SU-DHL-6 (cell line): ENCODE data around the gene YES1.

ENCODE experiments used
- H2AFZ ChIP-seq: fragments of 200-600 bp; sonication (generic); 2 replicates; pipeline ENCODE4 v1.6.1; 2014; ENCODE audit warnings: low read depth, mild to moderate bottlenecking, moderate library complexity, mixed read lengths, antibody characterized with exemption, low read length; ENCODE audit not compliant: severe bottlenecking
- H3F3A ChIP-seq: fragments of 200-600 bp; shearing (Covaris generic); 2 replicates; pipeline ENCODE4 v1.6.0; 2016; ENCODE audit warnings: antibody characterized with exemption, mild to moderate bottlenecking; ENCODE audit not compliant: insufficient read depth
- H3K27ac ChIP-seq: fragments of 200-600 bp; sonication (generic); 2 replicates; pipeline ENCODE4 v1.5.1; 2016; ENCODE audit warnings: low read depth, mild to moderate bottlenecking, low read length, moderate library complexity, mixed read lengths
- H3K27me3 ChIP-seq: fragments of 200-600 bp; sonication (generic), shearing (Covaris generic); 2 replicates; pipeline ENCODE4 v1.6.0; 2014; ENCODE audit warnings: mild to moderate bottlenecking, low read length
- H3K36me3 ChIP-seq: fragments of 200-600 bp; sonication (generic); 2 replicates; pipeline ENCODE4 v1.6.1; 2014; ENCODE audit warnings: mild to moderate bottlenecking, low read length, mixed read lengths
- H3K4me2 ChIP-seq: fragments of 300-600, 200-600 bp; shearing (Covaris generic), sonication (generic); 2 replicates; pipeline ENCODE4 v1.6.0; 2014; ENCODE audit warnings: low read length, low read depth, mild to moderate bottlenecking; ENCODE audit not compliant: poor library complexity, severe bottlenecking
- H3K4me3 ChIP-seq: fragments of 200-600 bp; sonication (generic); 2 replicates; pipeline ENCODE4 v1.5.1; 2014; ENCODE audit warnings: antibody characterized with exemption, low read length, mild to moderate bottlenecking, mixed read lengths; ENCODE audit not compliant: insufficient read depth, poor library complexity, severe bottlenecking
- H3K79me2 ChIP-seq: fragments of 200-600 bp; sonication (generic); 2 replicates; pipeline ENCODE4 v1.6.1; 2014; ENCODE audit warnings: mild to moderate bottlenecking, low read length, moderate library complexity; ENCODE audit not compliant: insufficient read depth
- H3K9ac ChIP-seq: fragments of 200-600 bp; sonication (generic); 2 replicates; pipeline ENCODE4 v1.7.0; 2014; ENCODE audit warnings: mild to moderate bottlenecking, low read length
- H3K9me2 ChIP-seq: fragments of 200-600 bp; sonication (generic); replicated peaks from 2 replicates; pipeline ENCODE4 v1.6.1; 2014; ENCODE audit warnings: low read length; ENCODE audit not compliant: insufficient read depth
- H3K9me3 ChIP-seq: fragments of 200-600 bp; sonication (generic); 2 replicates; pipeline ENCODE4 v1.6.1; 2014; ENCODE audit warnings: low read length, mixed read lengths; ENCODE audit not compliant: insufficient read depth
- H4K20me1 ChIP-seq: fragments of 200-600 bp; sonication (generic); 2 replicates; pipeline ENCODE4 v1.6.1; 2014; ENCODE audit warnings: low read depth, mild to moderate bottlenecking, antibody characterized with exemption, low read length, moderate library complexity, mixed read lengths
- CTCF ChIP-seq: fragments of 200-600 bp; sonication (generic); IDR thresholded peaks from one replicate; pipeline ENCODE4 v1.5.1; 2017; ENCODE audit warnings: antibody characterized with exemption, mild to moderate bottlenecking, low read length, moderate library complexity; ENCODE audit not compliant: insufficient read depth, poor library complexity, severe bottlenecking
- EZH2phosphoT487 ChIP-seq: fragments of 200-600 bp; sonication (generic), shearing (Covaris generic); conservative IDR thresholded peaks from 2 replicates; pipeline ENCODE4 v1.6.1; 2018; ENCODE audit warnings: mild to moderate bottlenecking, antibody characterized with exemption, low read length, moderate library complexity, mixed read lengths

Gene YES1

GRCh38 chr18:811892-812375 is at the start of gene YES1:
TSS of gene YES1 (minus strand) at chr18:812242. CDS start at chr18:756827, 55,415 bp downstream.
- Histone ChIP-seq H3K27ac (no peak within 1 kb of the TSS), H3K79me2 (no peaks in the 10 kb centered on the region), H3K9ac (no peak within 1 kb of the TSS), H4K20me1 (no peaks in the 10 kb centered on the region), H3K9me2 (no peaks in the 10 kb centered on the region), H3F3A (no peaks in the 10 kb centered on the region), H3K36me3 (no peaks in the 10 kb centered on the region), H3K27me3 (no peaks in the 10 kb centered on the region), H3K4me2 (peak within 1 kb of the TSS; percentile 31), H3K9me3 (no peaks in the 10 kb centered on the region), H3K4me3 (no peak within 1 kb of the TSS), H2AFZ (no peak within 1 kb of the TSS)
- TF ChIP-seq CTCF (no peak), EZH2phosphoT487 (no peak)

- no peaks in the 10 kb centered on the region for H3K9me3 ChIP-seq
- no peak overlapping the region for H3K4me3 ChIP-seq
- no peak for TF ChIP-seq CTCF
- no peak for TF ChIP-seq EZH2phosphoT487
- no peaks in the 10 kb centered on the region for H3F3A ChIP-seq
- no peaks in the 10 kb centered on the region for H3K36me3 ChIP-seq
- H2AFZ ChIP-seq: no peak overlapping the region
- H3K9ac ChIP-seq: no peak overlapping the region
- H3K9me2 ChIP-seq: no peaks in the 10 kb centered on the region
- H3K79me2 ChIP-seq: no peaks in the 10 kb centered on the region
- H3K27ac ChIP-seq: no peak overlapping the region
- H3K4me2 ChIP-seq: no peak overlapping the region
- no peaks in the 10 kb centered on the region for H4K20me1 ChIP-seq
- no peaks in the 10 kb centered on the region for H3K27me3 ChIP-seq
Measured at GRCh38 chr18:857986-858385, 45.9 kb upstream of the YES1 start.

- Histone ChIP-seq H4K20me1 (no peaks in the 10 kb centered on the region), H3F3A (no peaks in the 10 kb centered on the region)
- TF ChIP-seq EZH2phosphoT487 (no peak), CTCF (no peak)
Measured at GRCh38 chr18:853471-853870, 41.4 kb upstream of the YES1 start.

GRCh38 chr18:850960-851359 is 38.9 kb upstream of the YES1 start:
- no peaks in the 10 kb centered on the region for H3K27me3 ChIP-seq
- H2AFZ ChIP-seq: no peak overlapping the region
- H3K4me3 ChIP-seq: no peak overlapping the region
- H3K79me2 ChIP-seq: no peaks in the 10 kb centered on the region
- no peak overlapping the region for H3K9ac ChIP-seq
- no peaks in the 10 kb centered on the region for H4K20me1 ChIP-seq
- no peaks in the 10 kb centered on the region for H3K9me3 ChIP-seq
- H3F3A ChIP-seq: no peaks in the 10 kb centered on the region
- H3K4me2 ChIP-seq: no peak overlapping the region
- TF ChIP-seq CTCF (no peak), EZH2phosphoT487 (no peak)
- no peak overlapping the region for H3K27ac ChIP-seq
- H3K9me2 ChIP-seq: no peaks in the 10 kb centered on the region
- H3K36me3 ChIP-seq: no peaks in the 10 kb centered on the region

More at GRCh38 chr18:853471-853870, 41.4 kb upstream of the YES1 start:
- Histone ChIP-seq H3K4me3 (no peak overlapping the region), H3K9me2 (no peaks in the 10 kb centered on the region), H3K36me3 (no peaks in the 10 kb centered on the region), H3K4me2 (no peak overlapping the region), H3K9ac (no peak overlapping the region), H3K79me2 (no peaks in the 10 kb centered on the region), H3K9me3 (no peaks in the 10 kb centered on the region), H3K27me3 (no peaks in the 10 kb centered on the region), H2AFZ (no peak overlapping the region), H3K27ac (no peak overlapping the region)
